ENCODE measurements around the gene SAP30BP. TPM values are rescaled to one million over a fixed set of nuclear protein-coding genes. Genes with fewer than 3 reads are reported as not detected.

SAP30BP gene
- total and polyA plus RNA-seq, 2 of the 13 experiments (the other 11 are each of a cell fraction or from before 2014, with no cell fraction given) = 67.7 to 99.4 TPM

- no peak for TF ChIP-seq PRDM15 (CRISPR knock-in tag; IDR thresholded peaks at IDR 0.05)
- TF ChIP-seq ESRRA (CRISPR knock-in tag; IDR thresholded peaks at IDR 0.05; ENCODE audit: low read depth) = peak; percentile 79
- TF ChIP-seq, protein P1, sequence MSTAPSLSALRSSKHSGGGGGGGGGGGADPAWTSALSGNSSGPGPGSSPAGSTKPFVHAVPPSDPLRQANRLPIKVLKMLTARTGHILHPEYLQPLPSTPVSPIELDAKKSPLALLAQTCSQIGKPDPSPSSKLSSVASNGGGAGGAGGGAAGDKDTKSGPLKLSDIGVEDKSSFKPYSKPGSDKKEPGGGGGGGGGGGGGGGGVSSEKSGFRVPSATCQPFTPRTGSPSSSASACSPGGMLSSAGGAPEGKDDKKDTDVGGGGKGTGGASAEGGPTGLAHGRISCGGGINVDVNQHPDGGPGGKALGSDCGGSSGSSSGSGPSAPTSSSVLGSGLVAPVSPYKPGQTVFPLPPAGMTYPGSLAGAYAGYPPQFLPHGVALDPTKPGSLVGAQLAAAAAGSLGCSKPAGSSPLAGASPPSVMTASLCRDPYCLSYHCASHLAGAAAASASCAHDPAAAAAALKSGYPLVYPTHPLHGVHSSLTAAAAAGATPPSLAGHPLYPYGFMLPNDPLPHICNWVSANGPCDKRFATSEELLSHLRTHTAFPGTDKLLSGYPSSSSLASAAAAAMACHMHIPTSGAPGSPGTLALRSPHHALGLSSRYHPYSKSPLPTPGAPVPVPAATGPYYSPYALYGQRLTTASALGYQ (CRISPR knock-in tag; IDR thresholded peaks at IDR 0.05) = no peak
- TF ChIP-seq ZBTB1 (CRISPR knock-in tag; IDR thresholded peaks at IDR 0.05; ENCODE audit: borderline replicate concordance) = 0 out of 2 replicates have a peak, but pooled peaks have one; percentile 47
- no peak for TF ChIP-seq ELF1 (CRISPR knock-in tag; IDR thresholded peaks at IDR 0.05)
Measured at GRCh38 chr17:75622771-75623273, 44.3 kb upstream of the SAP30BP start (continued).

- ChIA-PET CTCF (ENCODE audit: low intra/inter-chr PET ratio, low total read pairs) (no interaction called here), POLR2A (interaction anchor here (0.6 to 3.7 kb wide), 4 partner anchors 10 to 156 kb away, joined by 3 to 16 read pairs (median 8); partner anchors contain the start of gene SMIM5)
- Histone ChIP-seq H3K36me3 (replicated peaks in 1 of 2; ENCODE audit: control insufficient read depth in 1 of 2, insufficient read depth in 2 of 2, low read length in 2 of 2) (peaks cover 0 to 4% of the 10 kb centered on the region in 2 experiments; a peak in 1 of 5 replicates), H3K9me3 (ENCODE audit: low read length) (no peaks in the 10 kb centered on the region), H3K27me3 (ENCODE audit: control insufficient read depth in 1 of 2, insufficient read depth in 2 of 2, low read length in 2 of 2) (no peaks in the 10 kb centered on the region), H3K79me2 (ENCODE audit: insufficient read depth, low read length) (no peaks in the 10 kb centered on the region), H4K20me1 (ENCODE audit: insufficient read depth, low read length) (no peaks in the 10 kb centered on the region; the same call in 1 of the 2 replicates), H2AFZ (ENCODE audit: low read length) (no peak overlapping the region), H3K27ac (ENCODE audit: extremely low read length, insufficient read depth, low read length) (no peak overlapping the region), H3K9ac (ENCODE audit: insufficient read depth, low read depth, low read length) (no peak overlapping the region), H3K4me2 (ENCODE audit: low read depth, low read length) (no peak overlapping the region), H3K4me3 (replicated peaks in 1 of 3; ENCODE audit: insufficient read depth in 1 of 3, low read depth in 2 of 3, low read length in 3 of 3) (no peak overlapping the region), H3K4me1 (ENCODE audit: insufficient read depth, low read length) (peaks cover 6% of the 10 kb centered on the region; the same call in 1 of the 2 replicates)
- ATAC-seq (no peak), FAIRE-seq (no peak), DNase-seq (ENCODE audit: low spot score) (no peak)
- intact Hi-C loops (cut with micrococcal nuclease; ENCODE audit: unreplicated experiment) (no loop called here), in situ Hi-C loops (cut with HindIII; ENCODE audit: extremely low pct_ligation_motif_present, low pct_unique_long_range_greater_than_20kb) (no loop called here)
- no TSS peak for BruUV-seq (replicated peaks)
- whole genome bisulfite sequencing (ENCODE audit: low lambda C conversion rate) = 94% methylated on average over 8 of the region's 9 CpGs
- TF ChIP-seq ZNF850 (CRISPR knock-in tag; conservative IDR thresholded peaks at IDR 0.05) = no peak
- TF ChIP-seq ZNF749 (CRISPR knock-in tag; IDR thresholded peaks at IDR 0.05; ENCODE audit: borderline replicate concordance) = no peak
- TF ChIP-seq ZNF614 (CRISPR knock-in tag; IDR thresholded peaks at IDR 0.05; ENCODE audit: borderline replicate concordance) = no peak
- 0 out of 2 replicates have a peak, but pooled peaks have one; percentile 22 for TF ChIP-seq AKAP8 (CRISPR knock-in tag; IDR thresholded peaks at IDR 0.05)
Measured at GRCh38 chr17:75623386-75623785, 43.8 kb upstream of the SAP30BP start.
